Fibroblast of lung (primary cell): ENCODE data around the gene S100A4. TPM values are rescaled to one million over a fixed set of nuclear protein-coding genes. Genes with fewer than 3 reads are reported as not detected.
"Not testable (repeated sequence)": the region's sequence is repeated elsewhere in the genome, so short reads cannot be mapped to it uniquely, and the experiment has no call there.

Experiments used
- DNase-seq, 2 donors: peaks; one replicate each; pipeline versions ENCODE4 v3.0.0 to v3.0.0-alpha.2; 2010; ENCODE audit warnings: low read depth in 2 of 2
- H2AFZ ChIP-seq: 2 replicates; pipeline ENCODE4 v1.5.1; 2012; ENCODE audit warnings: low read length, control low read depth, inconsistent platforms
- H3K27ac ChIP-seq: 2 replicates; pipeline ENCODE4 v1.5.1; 2011; ENCODE audit warnings: low read length, control low read depth; ENCODE audit not compliant: insufficient read depth
- H3K27me3 ChIP-seq: 2 replicates; pipeline ENCODE4 v1.5.1; 2011; ENCODE audit warnings: mild to moderate bottlenecking, low read length; ENCODE audit not compliant: control insufficient read depth, insufficient read depth
- H3K36me3 ChIP-seq: 2 replicates; pipeline ENCODE4 v1.5.1; 2011; ENCODE audit warnings: low read length; ENCODE audit not compliant: control insufficient read depth, insufficient read depth
- H3K4me1 ChIP-seq: 2 replicates; pipeline ENCODE4 v1.5.1; 2011; ENCODE audit warnings: low read length; ENCODE audit not compliant: control insufficient read depth, insufficient read depth; ENCODE audit errors: extremely low read depth
- H3K4me2 ChIP-seq: 2 replicates; pipeline ENCODE4 v1.5.1; 2011; ENCODE audit warnings: low read length, control low read depth; ENCODE audit not compliant: insufficient read depth; ENCODE audit errors: extremely low read depth
- H3K4me3 ChIP-seq, 4 experiments: fragments of 200-600 bp in 1 of 4; sonication (generic) in 1 of 4; replicated peaks in 1 of 4; 2 replicates each; pipeline ENCODE4 v1.5.1; 2011 to 2016; ENCODE audit warnings: low read length in 4 of 4, low read depth in 3 of 4, mild to moderate bottlenecking in 3 of 4, control low read depth in 2 of 4, inconsistent platforms in 1 of 4, mixed read lengths in 1 of 4; ENCODE audit not compliant: insufficient read depth in 1 of 4; ENCODE audit errors: control extremely low read depth in 1 of 4
- H3K79me2 ChIP-seq: 2 replicates; pipeline ENCODE4 v1.5.1; 2012; ENCODE audit warnings: mild to moderate bottlenecking, low read length, inconsistent platforms; ENCODE audit not compliant: control insufficient read depth, insufficient read depth
- H3K9ac ChIP-seq: 2 replicates; pipeline ENCODE4 v1.5.1; 2011; ENCODE audit warnings: mild to moderate bottlenecking, low read length, control low read depth; ENCODE audit not compliant: insufficient read depth
- H3K9me3 ChIP-seq: 2 replicates; pipeline ENCODE4 v1.5.1; 2012; ENCODE audit warnings: low read depth, low read length; ENCODE audit not compliant: control insufficient read depth, insufficient read depth
- H4K20me1 ChIP-seq: 2 replicates; pipeline ENCODE4 v1.5.1; 2011; ENCODE audit warnings: low read length; ENCODE audit not compliant: control insufficient read depth, insufficient read depth; ENCODE audit errors: extremely low read depth
- CTCF ChIP-seq, 2 donors: IDR thresholded peaks in 1 of 2; conservative IDR thresholded peaks in 1 of 2; 1 replicate in 1 of 2; 2 replicates in 1 of 2; pipeline ENCODE4 v1.5.1; 2011 to 2012; ENCODE audit warnings: low read length in 2 of 2, control low read depth in 1 of 2, inconsistent platforms in 1 of 2, low read depth in 1 of 2, mild to moderate bottlenecking in 1 of 2
- EZH2 ChIP-seq: IDR thresholded peaks from 2 replicates; pipeline ENCODE4 v1.5.1; 2012; ENCODE audit warnings: low read length, control low read depth, mild to moderate bottlenecking; ENCODE audit errors: missing control alignments
- polyA plus RNA-seq, 2 donors: library from polyadenylated mRNA; depleted of rRNA in 1 of 2; stranded (reverse) in 1 of 2; unstranded in 1 of 2; fragments of >200 nt; gene quantifications; 2 replicates each; pipeline ENCODE4 v1.2.1, GENCODE V29; 2011 to 2012; ENCODE audit warnings: missing spikeins in 1 of 2
- total RNA-seq: library from RNA; depleted of rRNA; stranded (reverse); fragments of >200 nt; gene quantifications from 2 replicates; pipeline ENCODE4 v1.2.1, GENCODE V29; 2014

The S100A4 gene
- total and polyA plus RNA-seq, 2 donors (not counting 1 experiment from before 2014, with no cell fraction given): 287 to 371 TPM

- no peaks in the 10 kb centered on the region for H4K20me1 ChIP-seq
- H3K4me1 ChIP-seq: peaks cover 30% of the 10 kb centered on the region
- H3K9ac ChIP-seq: no peak overlapping the region
- H3K27ac ChIP-seq: no peak overlapping the region
- DNase-seq: no peak
- H3K79me2 ChIP-seq: no peaks in the 10 kb centered on the region
- H3K27me3 ChIP-seq: no peaks in the 10 kb centered on the region
- H3K4me2 ChIP-seq: no peak overlapping the region
- H2AFZ ChIP-seq: no peak overlapping the region
- H3K36me3 ChIP-seq: no peaks in the 10 kb centered on the region
- no peaks in the 10 kb centered on the region for H3K9me3 ChIP-seq
- TF ChIP-seq EZH2: no peak
- TF ChIP-seq CTCF (conservative IDR thresholded peaks at IDR 0.05 in 1 of 2, IDR thresholded peaks at IDR 0.05 in 1 of 2; ENCODE audit: low read depth in 1 of 2, low read length in 2 of 2): no peak
- H3K4me3 ChIP-seq: no peak overlapping the region
Measured at GRCh38 chr1:153563991-153564390, 18.4 kb upstream of the S100A4 start.

- H2AFZ ChIP-seq: no peak overlapping the region
- no peaks in the 10 kb centered on the region for H3K36me3 ChIP-seq
- no peak overlapping the region for H3K9ac ChIP-seq
- H3K27ac ChIP-seq: no peak overlapping the region
- H3K4me2 ChIP-seq: no peak overlapping the region
- no peaks in the 10 kb centered on the region for H3K79me2 ChIP-seq
- no peak overlapping the region for H3K4me3 ChIP-seq
- TF ChIP-seq CTCF (conservative IDR thresholded peaks at IDR 0.05 in 1 of 2, IDR thresholded peaks at IDR 0.05 in 1 of 2; ENCODE audit: low read depth in 1 of 2, low read length in 2 of 2): no peak
- TF ChIP-seq EZH2: no peak
- H4K20me1 ChIP-seq: no peaks in the 10 kb centered on the region
- no peak for DNase-seq
- H3K4me1 ChIP-seq: peaks cover 28% of the 10 kb centered on the region
- H3K27me3 ChIP-seq: no peaks in the 10 kb centered on the region
- H3K9me3 ChIP-seq: no peaks in the 10 kb centered on the region
Measured at GRCh38 chr1:153563483-153563901, 17.9 kb upstream of the S100A4 start.

- not testable (repeated sequence) for H3K79me2 ChIP-seq, H4K20me1 ChIP-seq, H2AFZ ChIP-seq, H3K27ac ChIP-seq, DNase-seq, H3K9ac ChIP-seq, H3K27me3 ChIP-seq, H3K4me2 ChIP-seq, H3K4me3 ChIP-seq, H3K36me3 ChIP-seq, H3K9me3 ChIP-seq
- peaks cover 17% of the 10 kb centered on the region for H3K4me1 ChIP-seq
Measured at GRCh38 chr1:153562021-153562420, 16.4 kb upstream of the S100A4 start.
